ENCODE measurements around the gene ZNF502.

ZNF502 gene

DNA sequence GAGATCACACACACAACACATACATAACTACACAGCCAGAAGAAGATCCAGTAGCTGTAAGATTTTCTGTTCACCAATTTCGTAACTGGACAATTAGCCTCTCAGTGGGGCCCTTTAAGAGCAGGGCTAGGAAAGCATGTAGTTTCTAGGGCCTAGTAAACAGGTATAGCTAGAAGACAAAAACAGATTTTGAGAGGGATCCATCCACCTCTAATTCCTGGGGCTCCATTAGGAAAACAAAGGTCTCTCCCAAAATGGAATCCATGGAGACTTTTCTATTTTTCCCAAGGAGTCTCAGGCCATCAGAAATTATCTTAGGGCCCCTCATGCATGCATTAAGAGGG lies 59.6 kb downstream of the ZNF502 start:
- TF ChIP-seq, protein P1, sequence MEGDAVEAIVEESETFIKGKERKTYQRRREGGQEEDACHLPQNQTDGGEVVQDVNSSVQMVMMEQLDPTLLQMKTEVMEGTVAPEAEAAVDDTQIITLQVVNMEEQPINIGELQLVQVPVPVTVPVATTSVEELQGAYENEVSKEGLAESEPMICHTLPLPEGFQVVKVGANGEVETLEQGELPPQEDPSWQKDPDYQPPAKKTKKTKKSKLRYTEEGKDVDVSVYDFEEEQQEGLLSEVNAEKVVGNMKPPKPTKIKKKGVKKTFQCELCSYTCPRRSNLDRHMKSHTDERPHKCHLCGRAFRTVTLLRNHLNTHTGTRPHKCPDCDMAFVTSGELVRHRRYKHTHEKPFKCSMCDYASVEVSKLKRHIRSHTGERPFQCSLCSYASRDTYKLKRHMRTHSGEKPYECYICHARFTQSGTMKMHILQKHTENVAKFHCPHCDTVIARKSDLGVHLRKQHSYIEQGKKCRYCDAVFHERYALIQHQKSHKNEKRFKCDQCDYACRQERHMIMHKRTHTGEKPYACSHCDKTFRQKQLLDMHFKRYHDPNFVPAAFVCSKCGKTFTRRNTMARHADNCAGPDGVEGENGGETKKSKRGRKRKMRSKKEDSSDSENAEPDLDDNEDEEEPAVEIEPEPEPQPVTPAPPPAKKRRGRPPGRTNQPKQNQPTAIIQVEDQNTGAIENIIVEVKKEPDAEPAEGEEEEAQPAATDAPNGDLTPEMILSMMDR (IDR thresholded peaks at IDR 0.05): no peak
- no peak overlapping the region for H3K27ac Mint-ChIP-seq
- H3K4me1 Mint-ChIP-seq: no peaks in the 10 kb centered on the region
- no peaks in the 10 kb centered on the region for H3K27me3 Mint-ChIP-seq (ENCODE audit: low read depth, poor library complexity)
- peaks cover 95% of the 10 kb centered on the region for H3K36me3 Mint-ChIP-seq (ENCODE audit: low read depth)
- H3K9me3 Mint-ChIP-seq: peaks cover 82% of the 10 kb centered on the region
- no peak overlapping the region for H3K4me3 Mint-ChIP-seq
- no peak for DNase-seq

All from nephron progenitor cell (in vitro differentiated cells).